Activated naive CD4-positive, alpha-beta T cell treated with anti-CD3 and anti-CD28 coated beads for 36 hours (primary cell): ENCODE results near the gene SLCO2B1. TPM values are rescaled to one million over a fixed set of nuclear protein-coding genes. Genes with fewer than 3 reads are reported as not detected.

Experiments
- CTCF ChIA-PET: fragments of 350-600 bp; sonication (Branson Sonifier 250); formaldehyde crosslinking; loops from one replicate; lab custom pipeline; 2021; ENCODE audit warnings: antibody characterized with exemption; lab: Charles Lee
- DNase-seq: peaks from one replicate; pipeline ENCODE4 v3.0.0-alpha.2; 2020
- H3K27ac Mint-ChIP-seq: one replicate; pipeline ENCODE4 v1.8.0; 2021; ENCODE audit warnings: mild to moderate bottlenecking, mixed read lengths
- H3K27me3 Mint-ChIP-seq: one replicate; pipeline ENCODE4 v1.8.0; 2021; ENCODE audit warnings: low read depth, mixed read lengths
- H3K36me3 Mint-ChIP-seq: one replicate; pipeline ENCODE4 v1.8.0; 2021; ENCODE audit warnings: low read depth, mixed read lengths
- H3K4me1 Mint-ChIP-seq: one replicate; pipeline ENCODE4 v1.8.0; 2021; ENCODE audit warnings: low read depth, mixed read lengths
- H3K4me3 Mint-ChIP-seq: one replicate; pipeline ENCODE4 v1.8.0; 2021; ENCODE audit warnings: mild to moderate bottlenecking, moderate library complexity, mixed read lengths
- H3K9me3 Mint-ChIP-seq: one replicate; pipeline ENCODE4 v1.8.0; 2021; ENCODE audit warnings: mixed read lengths
- intact Hi-C: fragments of 100-400 bp; cut with micrococcal nuclease; formaldehyde crosslinking; loops from one replicate; pipeline ENCODE4 v1.15.1; 2023
- total RNA-seq, 2 experiments: library from RNA; stranded (reverse); gene quantifications; one replicate each; pipeline ENCODE4 v1.2.3, GENCODE V29; 2021

Gene SLCO2B1
- total RNA-seq, 2 experiments from 2014 or later, result not detected

DNA sequence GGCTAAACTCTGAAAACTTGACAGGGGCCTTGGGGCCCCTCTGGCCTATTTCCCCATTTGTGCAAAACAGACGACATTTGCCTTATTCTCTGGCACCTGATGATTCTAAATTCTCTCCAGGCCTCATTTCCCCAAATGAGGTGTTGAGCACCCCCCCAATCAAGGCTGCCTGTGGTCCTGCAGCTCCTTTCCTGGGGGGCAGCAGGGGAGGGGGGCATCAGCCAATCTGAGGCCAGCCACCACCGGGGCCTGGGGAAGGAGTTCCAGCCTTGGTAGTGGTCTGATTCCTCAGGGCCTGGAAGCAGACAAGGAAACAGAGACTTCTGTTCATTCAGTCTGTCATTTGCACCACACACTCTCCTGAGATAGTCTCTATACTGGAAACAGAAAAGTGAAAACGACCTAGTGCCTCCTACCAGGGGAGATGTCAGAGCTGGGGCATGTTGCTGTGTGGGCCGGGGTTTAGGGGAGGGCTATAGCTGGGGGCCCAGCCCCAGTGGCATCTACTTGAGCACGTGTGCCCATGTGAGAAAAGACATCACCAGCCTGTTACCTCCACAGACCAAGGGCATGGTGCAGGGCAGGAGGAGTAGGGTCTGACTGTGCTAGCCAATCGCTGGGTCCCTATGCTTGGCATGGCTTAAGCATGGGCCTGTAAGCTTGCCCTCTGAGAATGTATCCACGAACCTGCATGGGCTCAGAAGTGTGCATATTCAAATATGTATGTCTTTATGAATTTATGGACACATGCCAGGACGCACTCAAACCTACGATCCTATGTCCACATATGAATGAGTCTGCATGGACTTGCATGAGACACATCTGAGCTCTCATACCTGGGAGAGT, 87.9 kb downstream of the SLCO2B1 start:
- H3K27me3 Mint-ChIP-seq, result peaks cover 31% of the 10 kb centered on the region
- intact Hi-C loops, result no loop called here
- no peak for DNase-seq
- no peaks in the 10 kb centered on the region for H3K9me3 Mint-ChIP-seq
- H3K36me3 Mint-ChIP-seq, result no peaks in the 10 kb centered on the region
- no peak overlapping the region for H3K4me3 Mint-ChIP-seq
- no peak overlapping the region for H3K27ac Mint-ChIP-seq
- CTCF ChIA-PET, result interaction anchor here (0.5 to 17.6 kb wide), 6 partner anchors 11 to 216 kb away, joined by 3 to 445 read pairs (median 25); no protein-coding TSS in a partner anchor
- H3K4me1 Mint-ChIP-seq, result peaks cover 10% of the 10 kb centered on the region

DNA sequence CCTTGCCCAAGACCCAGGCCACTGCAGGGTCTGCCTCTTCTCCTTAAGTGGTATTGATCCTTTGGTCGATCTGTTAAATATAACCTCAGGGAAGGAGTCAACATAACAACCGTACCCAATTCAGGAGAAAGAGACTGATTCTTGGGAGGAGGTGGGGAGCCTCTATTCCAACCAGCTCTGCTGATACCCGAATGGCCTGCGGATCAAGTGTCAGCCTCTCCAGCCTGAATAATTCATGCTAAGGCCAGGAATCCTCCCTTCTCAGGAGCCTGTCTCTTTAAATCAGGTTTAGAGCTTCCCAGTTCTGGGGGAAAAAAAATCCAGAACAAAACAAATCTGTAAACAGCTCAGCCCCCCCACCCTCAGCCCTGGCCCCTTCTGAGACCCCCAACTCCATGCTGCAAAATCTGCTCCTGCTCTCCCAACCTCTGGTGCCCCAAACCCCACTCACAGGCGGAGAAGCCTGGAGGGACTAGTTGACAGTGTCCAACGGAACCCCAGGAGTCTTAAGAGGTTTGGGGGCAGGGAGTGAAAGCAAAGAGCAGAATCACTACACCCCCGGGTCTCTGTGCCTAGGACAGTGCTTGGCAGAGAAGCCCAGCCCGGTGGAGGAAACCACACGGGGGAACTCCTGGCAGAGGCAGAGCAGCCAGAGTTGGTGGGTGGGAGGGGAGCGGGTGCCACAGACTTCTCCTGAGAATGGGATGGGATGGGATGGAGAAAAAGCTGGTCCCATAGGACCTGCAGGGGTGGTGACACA, 88.8 kb downstream of the SLCO2B1 start:
- intact Hi-C loops, result loop anchor here (2.0 kb wide), 1 partner anchor 311 kb away; no protein-coding TSS in a partner anchor
- H3K4me1 Mint-ChIP-seq, result peaks cover 10% of the 10 kb centered on the region
- DNase-seq, result no peak

DNA sequence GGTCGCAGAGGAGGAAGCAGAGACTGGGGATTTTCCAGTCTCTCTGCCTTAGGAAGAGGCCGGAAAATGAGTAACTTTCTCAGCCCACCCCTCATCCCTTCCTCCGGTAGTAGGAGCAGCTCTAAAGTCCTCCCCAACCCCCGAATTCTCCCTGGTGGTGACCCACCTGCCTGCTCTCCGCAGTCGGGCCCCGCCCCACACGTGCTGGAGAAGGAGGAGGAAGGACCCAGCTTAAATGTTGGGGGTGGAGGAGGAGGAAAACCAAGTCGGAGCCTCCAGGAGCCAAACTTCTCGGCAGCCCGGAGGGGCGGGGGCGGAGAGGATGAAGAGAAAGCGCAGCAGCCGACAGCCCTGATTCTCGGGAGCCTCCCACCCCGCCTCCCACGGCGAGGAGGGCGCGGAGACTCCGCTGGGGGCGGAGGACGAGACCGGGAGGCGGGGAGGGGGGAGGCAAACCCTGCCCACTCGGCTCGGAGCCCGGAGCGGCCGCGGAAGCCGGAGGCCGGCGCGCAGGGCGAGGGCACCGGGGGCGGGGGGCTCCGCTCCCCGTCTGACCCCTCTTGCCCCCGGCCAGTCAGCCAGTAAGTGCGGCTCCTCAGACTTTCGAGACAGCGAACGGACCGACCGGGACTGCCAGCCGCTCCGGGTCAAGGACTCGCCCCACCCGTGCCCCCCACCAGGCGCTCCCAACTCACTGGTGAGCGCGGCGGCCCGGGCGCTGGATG, 89.6 kb downstream of the SLCO2B1 start, which contains the start of gene TPBGL:
TSS of gene TPBGL (plus strand) at position 464 of the 725 bp plus-strand sequence. CDS start 276 bp downstream, outside the sequence.
- Mint-ChIP-seq H3K27ac (no peak within 1 kb of the TSS), H3K36me3 (no peaks in the 10 kb centered on the region), H3K4me1 (peaks cover 10% of the 10 kb centered on the region), H3K4me3 (peak within 1 kb of the TSS; percentile 71), H3K27me3 (peaks cover 33% of the 10 kb centered on the region), H3K9me3 (no peaks in the 10 kb centered on the region)
- CTCF ChIA-PET, result interaction anchor here (0.7 to 17.6 kb wide), 21 partner anchors 10 to 461 kb away, joined by 3 to 445 read pairs (median 4); no protein-coding TSS in a partner anchor
- intact Hi-C loops, result loop anchor here (1.0 to 2.0 kb wide), 2 partner anchors 97 to 312 kb away; no protein-coding TSS in a partner anchor
- DNase-seq, result no peak

More for the DNA sequence above, 88.8 kb downstream of the SLCO2B1 start:
- Mint-ChIP-seq H3K9me3 (no peaks in the 10 kb centered on the region), H3K4me3 (peak overlapping the region; percentile 71), H3K27me3 (peaks cover 33% of the 10 kb centered on the region), H3K27ac (no peak overlapping the region), H3K36me3 (no peaks in the 10 kb centered on the region)
- CTCF ChIA-PET, result interaction anchor here (0.5 to 17.6 kb wide), 6 partner anchors 10 to 138 kb away, joined by 3 to 445 read pairs (median 25); no protein-coding TSS in a partner anchor

DNA sequence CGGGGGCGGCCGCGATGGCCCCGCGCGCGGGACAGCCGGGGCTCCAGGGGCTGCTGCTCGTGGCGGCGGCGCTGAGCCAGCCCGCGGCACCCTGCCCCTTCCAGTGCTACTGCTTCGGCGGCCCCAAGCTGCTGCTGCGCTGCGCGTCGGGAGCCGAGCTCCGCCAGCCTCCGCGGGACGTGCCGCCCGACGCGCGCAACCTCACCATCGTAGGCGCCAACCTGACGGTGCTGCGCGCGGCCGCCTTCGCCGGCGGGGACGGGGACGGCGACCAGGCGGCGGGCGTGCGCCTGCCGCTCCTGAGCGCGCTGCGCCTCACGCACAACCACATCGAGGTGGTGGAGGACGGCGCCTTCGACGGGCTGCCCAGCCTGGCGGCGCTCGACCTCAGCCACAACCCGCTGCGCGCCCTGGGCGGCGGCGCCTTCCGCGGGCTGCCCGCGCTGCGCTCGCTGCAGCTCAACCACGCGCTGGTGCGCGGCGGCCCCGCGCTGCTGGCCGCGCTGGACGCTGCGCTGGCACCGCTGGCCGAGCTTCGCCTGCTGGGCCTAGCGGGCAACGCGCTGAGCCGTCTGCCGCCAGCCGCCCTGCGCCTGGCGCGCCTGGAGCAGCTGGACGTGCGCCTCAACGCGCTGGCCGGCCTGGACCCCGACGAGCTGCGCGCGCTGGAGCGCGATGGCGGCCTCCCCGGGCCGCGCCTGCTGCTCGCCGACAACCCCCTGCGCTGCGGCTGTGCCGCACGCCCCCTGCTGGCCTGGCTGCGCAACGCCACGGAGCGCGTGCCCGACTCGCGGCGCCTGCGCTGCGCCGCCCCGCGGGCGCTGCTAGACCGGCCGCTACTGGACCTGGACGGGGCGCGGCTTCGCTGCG, 90.4 kb downstream of the SLCO2B1 start:
- intact Hi-C loops, result loop anchor here (1.0 to 2.0 kb wide), 2 partner anchors 98 to 312 kb away; no protein-coding TSS in a partner anchor

DNA sequence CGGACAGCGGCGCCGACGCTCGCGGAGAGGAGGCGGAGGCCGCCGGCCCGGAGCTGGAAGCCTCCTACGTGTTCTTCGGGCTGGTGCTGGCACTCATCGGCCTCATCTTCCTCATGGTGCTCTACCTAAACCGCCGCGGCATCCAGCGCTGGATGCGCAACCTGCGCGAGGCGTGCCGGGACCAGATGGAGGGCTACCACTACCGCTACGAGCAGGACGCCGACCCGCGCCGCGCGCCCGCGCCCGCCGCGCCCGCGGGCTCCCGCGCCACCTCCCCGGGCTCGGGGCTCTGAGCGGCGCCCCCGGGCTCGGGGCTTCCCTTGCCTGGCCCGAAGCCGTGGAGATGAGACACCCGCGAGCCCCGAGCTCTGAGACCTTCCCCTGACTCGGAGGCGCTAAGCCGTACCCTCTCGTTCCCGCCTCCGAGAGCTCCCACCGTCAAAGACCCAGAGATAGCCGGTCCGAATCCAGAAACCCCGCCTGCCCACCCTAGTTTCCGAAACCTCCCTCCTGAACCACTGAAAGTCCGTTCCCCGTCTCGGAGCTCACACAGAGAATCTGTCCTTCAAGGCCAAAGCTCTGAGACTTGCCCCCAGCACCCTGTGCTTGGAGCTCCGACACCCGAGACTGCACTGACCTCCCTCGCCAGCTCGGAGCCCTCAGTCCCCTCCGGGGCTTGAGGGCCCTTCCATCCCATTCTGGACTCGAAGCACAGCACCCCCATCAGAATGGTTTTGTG, 91.2 kb downstream of the SLCO2B1 start:
- Mint-ChIP-seq H3K4me3 (peak overlapping the region; percentile 69), H3K36me3 (no peaks in the 10 kb centered on the region), H3K9me3 (no peaks in the 10 kb centered on the region), H3K27ac (no peak overlapping the region), H3K27me3 (peaks cover 33% of the 10 kb centered on the region), H3K4me1 (peaks cover 10% of the 10 kb centered on the region)
- CTCF ChIA-PET, result interaction anchor here (0.8 to 17.6 kb wide), 25 partner anchors 8 to 462 kb away, joined by 3 to 445 read pairs (median 4); no protein-coding TSS in a partner anchor
- intact Hi-C loops, result loop anchor here (1.0 to 2.0 kb wide), 2 partner anchors 99 to 313 kb away; no protein-coding TSS in a partner anchor
- no peak for DNase-seq

More for the DNA sequence above, 90.4 kb downstream of the SLCO2B1 start:
- DNase-seq, result peak; percentile 86
- Mint-ChIP-seq H3K4me1 (peaks cover 10% of the 10 kb centered on the region), H3K27me3 (peaks cover 33% of the 10 kb centered on the region), H3K27ac (no peak overlapping the region), H3K4me3 (peak overlapping the region; percentile 63), H3K9me3 (no peaks in the 10 kb centered on the region), H3K36me3 (no peaks in the 10 kb centered on the region)
- CTCF ChIA-PET, result interaction anchor here (0.7 to 17.6 kb wide), 33 partner anchors 8 to 461 kb away, joined by 3 to 445 read pairs (median 4); no protein-coding TSS in a partner anchor

DNA sequence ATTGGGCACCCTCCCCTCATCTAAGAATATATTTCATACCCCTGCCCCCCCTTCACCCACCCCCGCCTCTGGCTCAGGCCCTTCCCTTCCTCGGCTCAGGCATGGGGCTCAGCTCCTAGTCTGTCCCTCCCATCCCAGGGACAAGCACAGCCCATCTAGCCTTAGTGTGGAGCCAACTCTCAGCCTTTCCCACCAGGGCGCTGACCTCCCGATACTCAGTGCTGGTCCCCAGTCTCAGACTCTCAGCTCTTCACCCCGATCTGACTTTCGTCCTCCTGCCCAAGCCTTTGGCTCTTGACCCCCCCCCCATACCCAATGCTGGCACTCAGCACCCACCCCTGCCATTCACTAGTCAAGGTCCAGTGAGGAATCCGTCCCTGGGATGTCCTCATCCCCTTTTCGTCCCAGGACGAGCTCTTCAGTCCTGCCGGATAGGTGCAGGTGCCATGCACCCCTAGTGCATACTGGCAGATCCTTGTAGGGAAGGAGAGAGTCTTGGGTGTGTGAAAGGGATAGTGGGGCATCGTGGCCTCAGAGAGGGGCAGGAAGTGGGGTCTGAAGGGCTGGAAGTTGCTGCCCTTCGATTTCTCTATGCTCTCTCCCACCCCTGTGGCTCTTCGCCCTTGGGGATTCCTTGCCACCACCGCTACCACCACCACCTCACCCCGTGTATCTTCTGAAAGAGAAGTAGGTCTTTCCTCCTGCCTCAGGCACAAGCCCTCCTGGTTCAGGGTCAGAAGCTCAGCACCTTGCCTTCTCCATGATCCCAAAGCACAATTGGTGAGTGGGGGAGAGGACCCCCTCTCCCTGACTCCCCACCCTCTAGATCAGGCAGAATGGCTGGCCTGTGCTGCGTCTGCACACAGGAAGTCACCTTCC, 92.1 kb downstream of the SLCO2B1 start:
- H3K36me3 Mint-ChIP-seq, result no peaks in the 10 kb centered on the region
- intact Hi-C loops, result no loop called here
- H3K9me3 Mint-ChIP-seq, result no peaks in the 10 kb centered on the region
- DNase-seq, result no peak
- H3K4me3 Mint-ChIP-seq, result peak overlapping the region; percentile 69
- H3K27ac Mint-ChIP-seq, result no peak overlapping the region
- CTCF ChIA-PET, result interaction anchor here (0.7 to 17.6 kb wide), 16 partner anchors 7 to 293 kb away, joined by 3 to 445 read pairs (median 6); no protein-coding TSS in a partner anchor
- peaks cover 33% of the 10 kb centered on the region for H3K27me3 Mint-ChIP-seq
- H3K4me1 Mint-ChIP-seq, result peaks cover 10% of the 10 kb centered on the region

DNA sequence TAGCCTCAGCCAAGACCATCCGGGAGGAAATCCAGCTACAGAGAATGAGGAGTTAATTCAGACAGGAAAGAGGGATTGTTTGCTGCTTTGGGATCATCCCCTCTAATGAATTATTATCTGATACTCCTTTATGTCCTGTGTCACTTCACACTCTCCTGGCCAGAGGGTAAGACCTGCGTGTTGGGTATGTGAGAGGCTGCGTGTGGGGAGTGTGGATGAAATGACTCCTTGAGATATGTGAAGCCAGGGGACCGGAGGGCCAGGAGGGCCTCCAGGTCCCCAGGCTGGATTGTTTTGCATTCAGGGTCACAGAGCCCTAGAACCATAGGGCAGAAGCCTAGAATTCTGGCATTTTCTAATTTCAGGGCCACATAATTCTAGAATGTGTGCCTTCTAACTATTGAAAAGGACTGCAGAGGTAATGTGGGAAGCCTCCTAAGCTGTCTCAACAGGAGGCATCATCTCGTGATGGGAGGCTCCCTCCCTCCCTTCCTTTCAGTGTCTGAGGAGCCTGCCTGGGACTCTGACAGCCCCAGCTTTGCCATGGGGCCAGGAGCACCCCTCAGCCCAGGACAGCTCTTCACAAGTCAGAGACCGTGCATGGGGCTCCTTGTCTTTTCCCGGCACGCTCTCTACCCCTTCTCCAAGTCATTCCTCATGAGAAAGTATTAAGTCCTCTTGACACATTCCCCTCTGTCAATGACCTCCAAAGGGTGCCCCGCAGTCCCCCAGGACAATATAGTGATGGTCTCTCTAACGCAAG, 93.3 kb downstream of the SLCO2B1 start:
- Mint-ChIP-seq H3K9me3 (no peaks in the 10 kb centered on the region), H3K36me3 (no peaks in the 10 kb centered on the region), H3K4me3 (no peak overlapping the region), H3K27ac (no peak overlapping the region), H3K4me1 (peaks cover 10% of the 10 kb centered on the region), H3K27me3 (peaks cover 28% of the 10 kb centered on the region)
- intact Hi-C loops, result no loop called here
- no peak for DNase-seq
- CTCF ChIA-PET, result interaction anchor here (0.9 to 17.6 kb wide), 12 partner anchors 11 to 312 kb away, joined by 3 to 445 read pairs (median 3); no protein-coding TSS in a partner anchor

DNA sequence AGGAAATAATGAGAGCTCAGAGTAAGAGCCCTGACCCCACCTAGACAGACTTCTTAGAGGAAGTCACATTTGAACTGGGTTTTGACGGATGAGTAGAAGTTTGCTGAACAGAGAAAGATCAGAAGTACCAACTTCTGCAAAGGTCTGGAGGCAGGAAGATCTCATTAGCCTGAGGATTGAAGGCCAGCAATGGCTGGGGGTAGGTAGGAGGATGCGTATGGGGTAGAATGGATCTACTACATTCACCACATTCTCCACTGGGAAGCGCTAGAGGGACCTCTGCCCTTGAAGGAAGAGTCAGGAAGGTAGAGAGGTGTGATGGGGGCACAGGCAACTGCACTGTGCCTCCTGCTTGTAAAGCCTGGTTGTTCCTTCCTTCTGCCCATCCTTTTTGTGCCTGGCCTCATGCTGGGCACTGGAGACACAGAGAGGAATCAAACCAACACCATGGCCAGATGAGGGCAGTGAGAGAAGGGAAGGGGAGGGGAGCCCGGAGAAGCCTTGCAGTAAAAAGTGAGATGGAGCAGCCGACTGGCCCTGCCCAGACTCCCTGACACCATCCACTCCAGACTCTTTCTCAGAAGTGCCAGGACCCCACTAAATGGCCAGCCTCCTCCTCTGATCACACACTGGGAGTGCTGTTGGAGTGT, 94.6 kb downstream of the SLCO2B1 start:
- Mint-ChIP-seq H3K9me3 (no peaks in the 10 kb centered on the region), H3K27me3 (peaks cover 17% of the 10 kb centered on the region), H3K4me3 (no peak overlapping the region), H3K36me3 (no peaks in the 10 kb centered on the region), H3K27ac (no peak overlapping the region), H3K4me1 (peaks cover 4% of the 10 kb centered on the region)
- CTCF ChIA-PET, result interaction anchor here (1.0 to 17.6 kb wide), 8 partner anchors 10 to 313 kb away, joined by 3 to 445 read pairs (median 4); no protein-coding TSS in a partner anchor
- intact Hi-C loops, result no loop called here
- no peak for DNase-seq
